SKM-1 (cell line): Measurements from ENCODE around the gene URGCP.

ENCODE experiments used
- DNase-seq: peaks from one replicate; lab custom pipeline; 2025; ENCODE audit not compliant: unreplicated experiment; lab: John Stamatoyannopoulos, UW

Gene URGCP

GRCh38 chr7:43906331-43907010, at the start of gene URGCP:
URGCP (minus strand) TSS chr7:43906596; CDS start chr7:43906575, 21 bp downstream.
- no peak for DNase-seq

GRCh38 chr7:43956027-43956426, 49.6 kb upstream of the URGCP start:
- no peak for DNase-seq

GRCh38 chr7:43954524-43955228, 48.3 kb upstream of the URGCP start:
- no peak for DNase-seq

GRCh38 chr7:43953071-43953470, 46.7 kb upstream of the URGCP start:
- DNase-seq, result no peak

- DNase-seq, result no peak
These were observed 45.6 kb upstream of the URGCP start for GRCh38 chr7:43952028-43952427.

GRCh38 chr7:43944286-43944685, 37.9 kb upstream of the URGCP start:
- no peak for DNase-seq

- DNase-seq, result no peak
These were observed 37.2 kb upstream of the URGCP start for GRCh38 chr7:43943417-43944187.

GRCh38 chr7:43942997-43943396, 36.6 kb upstream of the URGCP start:
- no peak for DNase-seq

- no peak for DNase-seq
These were observed 35.9 kb upstream of the URGCP start for GRCh38 chr7:43942250-43942649.

GRCh38 chr7:43938892-43939482, 32.6 kb upstream of the URGCP start:
- DNase-seq, result no peak

GRCh38 chr7:43937444-43937843, 31.0 kb upstream of the URGCP start:
- DNase-seq, result no peak

GRCh38 chr7:43933902-43934560, 27.6 kb upstream of the URGCP start:
- DNase-seq, result no peak

GRCh38 chr7:43931346-43931745, 24.9 kb upstream of the URGCP start:
- DNase-seq, result no peak

GRCh38 chr7:43929529-43930457, 23.4 kb upstream of the URGCP start:
- DNase-seq, result no peak

- no peak for DNase-seq
These were observed 21.4 kb upstream of the URGCP start for GRCh38 chr7:43927810-43928209.

- DNase-seq, result no peak
These were observed 20.4 kb upstream of the URGCP start for GRCh38 chr7:43926798-43927123.

- peak; percentile 75 for DNase-seq
These were observed 19.8 kb upstream of the URGCP start, which contains the start of gene UBE2D4 for GRCh38 chr7:43925984-43926797. UBE2D4 (plus strand) TSS chr7:43926436; CDS start chr7:43926533, 97 bp downstream.

GRCh38 chr7:43922726-43923125, 16.3 kb upstream of the URGCP start:
- no peak for DNase-seq

GRCh38 chr7:43921423-43921822, 15.0 kb upstream of the URGCP start:
- DNase-seq, result no peak
